K562 (cell line): ENCODE measurements around the gene PRR35. TPM values are rescaled to one million over a fixed set of nuclear protein-coding genes. Genes with fewer than 3 reads are reported as not detected.

ENCODE experiments used
- ATAC-seq: fragments of 200-7000 bp; cut with Tn5 transposase; 3 replicates; pipeline ENCODE4 v1.9.1; 2020; ENCODE audit warnings: moderate library complexity
- BruUV-seq: library from RNA; stranded (reverse); fragments of 400-500 nt; replicated peaks from 2 replicates; lab custom pipeline; 2021; lab: Mats Ljungman, UMichigan
- CTCF ChIA-PET: fragments of 300-600 bp; formaldehyde crosslinking; extraction: SDS; loops from one replicate; lab custom pipeline; 2021; ENCODE audit warnings: low intra/inter-chr PET ratio; lab: Yijun Ruan, JAX
- POLR2A ChIA-PET: fragments of 300-600, 350-650 bp; sonication (Branson Sonifier 250); formaldehyde crosslinking; extraction: SDS; loops from one replicate; lab custom pipeline; 2021; ENCODE audit warnings: antibody characterized with exemption, inconsistent platforms; lab: Yijun Ruan, JAX
- DNase-seq, 4 experiments: peaks; one replicate each; pipeline versions ENCODE4 v3.0.0 to v3.0.0-alpha.2; 2011 to 2018; ENCODE audit warnings: low spot score in 3 of 4, mixed read lengths in 3 of 4; ENCODE audit errors: extremely low read depth in 1 of 4
- FAIRE-seq: peaks from 2 replicates; lab custom pipeline; 2011; peaks lifted over from hg19 to GRCh38; lab: Jason Lieb, UNC
- H2AFZ ChIP-seq: 2 replicates; pipeline ENCODE4 v1.6.0; 2011; ENCODE audit warnings: low read depth, low read length, control low read depth, inconsistent platforms
- H3K27ac ChIP-seq: fragments of 200-600 bp; 3 replicates; pipeline ENCODE4 v1.8.0; 2011; ENCODE audit warnings: low read depth, mild to moderate bottlenecking, control low read depth, inconsistent platforms, low read length, moderate library complexity, mixed read lengths; ENCODE audit errors: extremely low read depth
- H3K27me3 ChIP-seq, 2 experiments: fragments of 300-600 bp in 1 of 2; 2 replicates in 1 of 2; 3 replicates in 1 of 2; pipeline versions ENCODE4 v1.6.0 to v1.8.0; 2011; ENCODE audit warnings: inconsistent platforms in 2 of 2, low read length in 2 of 2, mild to moderate bottlenecking in 1 of 2, mixed read lengths in 1 of 2, moderate library complexity in 1 of 2; ENCODE audit not compliant: control insufficient read depth in 2 of 2, insufficient read depth in 2 of 2
- H3K36me3 ChIP-seq: fragments of 300-600 bp; 3 replicates; pipeline ENCODE4 v1.8.0; 2011; ENCODE audit warnings: mild to moderate bottlenecking, low read length, inconsistent platforms; ENCODE audit not compliant: control insufficient read depth, insufficient read depth
- H3K4me1 ChIP-seq, 2 experiments: fragments of 200-600 bp in 1 of 2; replicated peaks in 1 of 2; 2 replicates in 1 of 2; 3 replicates in 1 of 2; pipeline versions ENCODE4 v1.5.1 to v1.8.0; 2011; ENCODE audit warnings: inconsistent platforms in 2 of 2, low read length in 2 of 2, mild to moderate bottlenecking in 1 of 2, mixed read lengths in 1 of 2, moderate library complexity in 1 of 2; ENCODE audit not compliant: control insufficient read depth in 2 of 2, insufficient read depth in 2 of 2
- H3K4me2 ChIP-seq: 2 replicates; pipeline ENCODE4 v1.6.1; 2011; ENCODE audit warnings: low read length, control low read depth, inconsistent platforms, mixed read lengths; ENCODE audit not compliant: insufficient read depth
- H3K4me3 ChIP-seq: fragments of 200-600 bp; sonication (generic), shearing (Covaris generic); 2 replicates; pipeline ENCODE4 v1.5.1; 2016; ENCODE audit warnings: control low read depth, inconsistent platforms
- H3K79me2 ChIP-seq: fragments of 200-600 bp; 3 replicates; pipeline ENCODE4 v1.8.0; 2011; ENCODE audit warnings: low read length, inconsistent platforms; ENCODE audit not compliant: control insufficient read depth, insufficient read depth
- H3K9ac ChIP-seq, 2 experiments: 2 replicates each; pipeline versions ENCODE4 v1.6.0 to v1.6.1; 2011; ENCODE audit warnings: low read depth in 2 of 2, low read length in 2 of 2, control low read depth in 1 of 2, inconsistent platforms in 1 of 2, mild to moderate bottlenecking in 1 of 2, mixed read lengths in 1 of 2; ENCODE audit not compliant: insufficient read depth in 1 of 2
- H3K9me1 ChIP-seq: one replicate; pipeline ENCODE4 v1.6.0; 2011; ENCODE audit warnings: inconsistent platforms, mild to moderate bottlenecking, low read length, moderate library complexity; ENCODE audit not compliant: control insufficient read depth, insufficient read depth
- H3K9me3 ChIP-seq: replicated peaks from 2 replicates; pipeline ENCODE4 v1.5.1; 2011; ENCODE audit warnings: low read depth, low read length, inconsistent platforms; ENCODE audit not compliant: control insufficient read depth, insufficient read depth
- H4K20me1 ChIP-seq: replicated peaks from 2 replicates; pipeline ENCODE4 v1.6.1; 2011; ENCODE audit warnings: low read length, inconsistent platforms, mixed read lengths; ENCODE audit not compliant: control insufficient read depth, insufficient read depth
- ARID2 ChIP-seq: fragments of 450-650 bp; IDR thresholded peaks from 2 replicates; pipeline ENCODE4 v1.6.1; 2017; ENCODE audit warnings: antibody characterized with exemption, mild to moderate bottlenecking
- DMBX1 ChIP-seq: fragments of 250-450 bp; sonication (Bioruptor Pico); IDR thresholded peaks from 2 replicates; pipeline ENCODE4 v1.8.0; 2022; ENCODE audit warnings: inconsistent platforms, mild to moderate bottlenecking, moderate library complexity, borderline replicate concordance
- JUN ChIP-seq, 2 experiments: sonication (generic) in 1 of 2; formaldehyde crosslinking in 1 of 2; IDR thresholded peaks; 2 replicates each; pipeline versions ENCODE4 v1.6.1 to v1.8.0; 2012 to 2022; ENCODE audit warnings: borderline replicate concordance in 2 of 2, mild to moderate bottlenecking in 2 of 2, improper control_type of control experiment in 1 of 2, low read depth in 1 of 2, low read length in 1 of 2, missing genetic modification reagents in 1 of 2
- SMARCE1 ChIP-seq: fragments of 450-650 bp; IDR thresholded peaks from 2 replicates; pipeline ENCODE4 v1.7.1; 2016; ENCODE audit warnings: mild to moderate bottlenecking
- ZNF347 ChIP-seq: fragments of 450-650 bp; formaldehyde crosslinking; IDR thresholded peaks from 2 replicates; pipeline ENCODE4 v1.4.0; 2020; ENCODE audit warnings: low read depth, mild to moderate bottlenecking, moderate library complexity
- ZNF740 ChIP-seq, 3 experiments: fragments of 200-800 bp in 1 of 3; sonication (Bioruptor generic) in 1 of 3; sonication (generic) in 1 of 3; formaldehyde crosslinking in 1 of 3; IDR thresholded peaks; 2 replicates each; pipeline versions ENCODE4 v1.6.1 to v1.8.0; 2016 to 2022; ENCODE audit warnings: mild to moderate bottlenecking in 2 of 3, missing compliant biosample characterization in 2 of 3, missing genetic modification characterization in 2 of 3, missing genetic modification reagents in 1 of 3
- WGBS: fragments of 100-300 bp; shearing (Covaris generic); methylation state at CpG from one replicate; pipeline ENCODE4 v1.1.6; 2016; ENCODE audit warnings: low coverage, mixed read lengths; ENCODE audit not compliant: insufficient coverage; ENCODE audit errors: missing lambda C conversion rate; 5-methylcytosine and 5-hydroxymethylcytosine counted together
- in situ Hi-C: fragments of 300-500 bp; cut with MboI; formaldehyde crosslinking; loops from 4 replicates; pipeline ENCODE4 v1.15.0; 2018; ENCODE audit warnings: inconsistent platforms, mixed read lengths
- intact Hi-C: fragments of 100-400 bp; cut with micrococcal nuclease; formaldehyde crosslinking; loops from 2 replicates; pipeline ENCODE4 v1.14.2; 2022
- polyA plus RNA-seq, 8 experiments: library from polyadenylated mRNA; depleted of rRNA in 4 of 8; stranded (reverse) in 5 of 8; unstranded in 3 of 8; fragments of >200 nt; fragmentation: Nextera tagmentation in 2 of 8; fragmentation: Illumina TruSeq in 1 of 8; extraction: Ambion mirVana in 2 of 8; extraction: Trizol in 1 of 8; gene quantifications; 2 replicates each; pipeline versions ENCODE4 v1.2.1 to v1.2.3, GENCODE V29; 2011 to 2014; ENCODE audit warnings: inconsistent platforms in 1 of 8, missing spikeins in 1 of 8
- total RNA-seq, 7 experiments: library from RNA; depleted of rRNA in 6 of 7; stranded (reverse); fragments of >200 nt in 6 of 7; fragmentation: Illumina TruSeq in 2 of 7; extraction: Trizol in 2 of 7; gene quantifications; 2 replicates each; pipeline versions ENCODE4 v1.2.1 to v1.2.3, GENCODE V29; 2011 to 2021; ENCODE audit warnings: low replicate concordance in 1 of 7
- TF ChIP-seq, protein P1 (sequence below): fragments of 250-450 bp; sonication (Bioruptor Pico); IDR thresholded peaks from 2 replicates; pipeline ENCODE4 v1.5.1; 2021; ENCODE audit warnings: mild to moderate bottlenecking
- TF ChIP-seq, protein P2 (sequence below): sonication (generic); formaldehyde crosslinking; IDR thresholded peaks from 2 replicates; pipeline ENCODE4 v1.8.0; 2022; ENCODE audit warnings: missing genetic modification reagents, mild to moderate bottlenecking, moderate library complexity, borderline replicate concordance

PRR35 gene
- total and polyA plus RNA-seq, 9 of the 15 experiments (the other 6 are each of a cell fraction or from before 2014, with no cell fraction given) = 0.17 to 0.45 (median 0.21) TPM; not detected in 5

DNA sequence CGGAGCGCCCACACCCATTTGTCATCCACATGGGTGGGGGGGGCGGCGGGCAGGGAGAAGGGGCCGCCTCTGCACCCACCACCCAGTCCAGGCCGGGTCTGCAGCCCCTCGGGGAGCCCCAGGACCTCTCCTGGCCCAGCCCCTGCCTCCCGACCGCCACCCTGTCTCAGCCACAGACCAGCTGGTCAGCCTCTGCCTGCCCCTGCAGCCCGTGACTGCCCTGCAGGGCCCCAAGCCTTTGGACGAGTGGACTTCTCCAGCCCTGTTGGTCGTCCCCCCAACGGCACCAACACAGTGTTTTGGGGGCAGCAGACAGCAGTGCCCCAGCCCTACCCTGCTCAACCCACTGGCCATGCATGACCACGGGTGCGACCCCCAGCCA is 1.2 kb downstream of the PRR35 start:
- no peak overlapping the region for H2AFZ ChIP-seq
- no peak for FAIRE-seq
- H3K9me1 ChIP-seq = no peaks in the 10 kb centered on the region
- no peaks in the 10 kb centered on the region for H3K79me2 ChIP-seq
- CTCF ChIA-PET = no interaction called here
- in situ Hi-C loops (no loop called here), intact Hi-C loops (no loop called here)
- no peak overlapping the region for H3K27ac ChIP-seq
- POLR2A ChIA-PET = interaction anchor here (0.6 kb wide), 1 partner anchor 165 kb away, joined by 3 read pairs; no protein-coding TSS in a partner anchor
- H3K9ac ChIP-seq = peak overlapping the region in 1 of 2 experiments; percentile 58; a peak in 2 of 4 replicates
- BruUV-seq = no TSS peak
- peaks cover 14 to 96% of the 10 kb centered on the region in 2 experiments for H3K4me1 ChIP-seq
- ATAC-seq = no peak
- no peaks in the 10 kb centered on the region for H3K36me3 ChIP-seq
- 27% methylated on average over 7 of the region's 15 CpGs for WGBS
- H3K9me3 ChIP-seq = no peaks in the 10 kb centered on the region
- no peak for DNase-seq
- H4K20me1 ChIP-seq = no peaks in the 10 kb centered on the region
- TF ChIP-seq ZNF740 (CRISPR knock-in tag; IDR thresholded peaks at IDR 0.05) = 0 out of 2 replicates have a peak, but pooled peaks have one; percentile 25
- TF ChIP-seq ZNF740 (tag; IDR thresholded peaks at IDR 0.05) = no peak
- TF ChIP-seq ZNF347 = no peak
- TF ChIP-seq, protein P1, sequence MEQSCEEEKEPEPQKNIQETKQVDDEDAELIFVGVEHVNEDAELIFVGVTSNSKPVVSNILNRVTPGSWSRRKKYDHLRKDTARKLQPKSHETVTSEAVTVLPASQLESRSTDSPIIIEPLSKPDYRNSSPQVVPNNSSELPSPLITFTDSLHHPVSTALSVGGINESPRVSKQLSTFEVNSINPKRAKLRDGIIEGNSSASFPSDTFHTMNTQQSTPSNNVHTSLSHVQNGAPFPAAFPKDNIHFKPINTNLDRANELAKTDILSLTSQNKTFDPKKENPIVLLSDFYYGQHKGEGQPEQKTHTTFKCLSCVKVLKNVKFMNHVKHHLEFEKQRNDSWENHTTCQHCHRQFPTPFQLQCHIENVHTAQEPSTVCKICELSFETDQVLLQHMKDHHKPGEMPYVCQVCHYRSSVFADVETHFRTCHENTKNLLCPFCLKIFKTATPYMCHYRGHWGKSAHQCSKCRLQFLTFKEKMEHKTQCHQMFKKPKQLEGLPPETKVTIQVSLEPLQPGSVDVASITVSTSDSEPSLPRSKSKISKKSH (CRISPR knock-in tag) = no peak
- TF ChIP-seq ARID2 = no peak
- TF ChIP-seq DMBX1 (CRISPR knock-in tag) = no peak
- TF ChIP-seq SMARCE1 = no peak
- TF ChIP-seq, protein P2, sequence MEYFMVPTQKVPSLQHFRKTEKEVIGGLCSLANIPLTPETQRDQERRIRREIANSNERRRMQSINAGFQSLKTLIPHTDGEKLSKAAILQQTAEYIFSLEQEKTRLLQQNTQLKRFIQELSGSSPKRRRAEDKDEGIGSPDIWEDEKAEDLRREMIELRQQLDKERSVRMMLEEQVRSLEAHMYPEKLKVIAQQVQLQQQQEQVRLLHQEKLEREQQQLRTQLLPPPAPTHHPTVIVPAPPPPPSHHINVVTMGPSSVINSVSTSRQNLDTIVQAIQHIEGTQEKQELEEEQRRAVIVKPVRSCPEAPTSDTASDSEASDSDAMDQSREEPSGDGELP (CRISPR knock-in tag) = 0 out of 2 replicates have a peak, but pooled peaks have one; percentile 25
- TF ChIP-seq JUN (IDR thresholded peaks at IDR 0.05; ENCODE audit: borderline replicate concordance, low read depth, low read length) = no peak
- TF ChIP-seq JUN (CRISPR knock-in tag; IDR thresholded peaks at IDR 0.05; ENCODE audit: borderline replicate concordance) = no peak
- H3K4me3 ChIP-seq = no peak overlapping the region
- no peak overlapping the region for H3K4me2 ChIP-seq
- peaks cover 3 to 17% of the 10 kb centered on the region in 2 experiments; a peak in 4 of 5 replicates for H3K27me3 ChIP-seq
